GM21390 (cell line): ENCODE data around the gene SBDS.

Experiments used
- ATAC-seq: cut with Tn5 transposase; IDR thresholded peaks from one replicate; pipeline ENCODE4 v1.9.1; 2021; ENCODE audit not compliant: unreplicated experiment

Gene SBDS

GRCh38 chr7:66948480-66949109 is 46.8 kb downstream of the SBDS start:
- ATAC-seq = no peak

DNA sequence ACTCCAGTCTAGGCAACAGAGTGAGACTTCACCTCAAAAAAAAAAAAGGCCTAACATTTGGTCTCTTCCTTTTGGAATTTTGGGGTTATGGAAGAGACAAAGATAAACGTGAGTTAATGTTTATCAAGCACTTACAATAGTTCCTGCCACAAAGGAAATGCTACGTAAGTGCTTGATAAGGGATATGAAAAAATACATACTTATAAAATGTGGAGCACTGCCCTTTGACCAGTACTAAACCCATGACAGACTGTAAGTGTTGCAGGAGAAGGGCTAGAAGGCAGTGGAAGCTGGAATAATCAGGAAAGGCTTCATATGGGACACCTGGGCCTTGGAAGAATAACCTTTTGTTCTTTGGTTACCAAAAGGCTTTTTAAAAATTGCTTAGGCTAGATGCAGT is 48.8 kb downstream of the SBDS start:
- ATAC-seq = no peak

DNA sequence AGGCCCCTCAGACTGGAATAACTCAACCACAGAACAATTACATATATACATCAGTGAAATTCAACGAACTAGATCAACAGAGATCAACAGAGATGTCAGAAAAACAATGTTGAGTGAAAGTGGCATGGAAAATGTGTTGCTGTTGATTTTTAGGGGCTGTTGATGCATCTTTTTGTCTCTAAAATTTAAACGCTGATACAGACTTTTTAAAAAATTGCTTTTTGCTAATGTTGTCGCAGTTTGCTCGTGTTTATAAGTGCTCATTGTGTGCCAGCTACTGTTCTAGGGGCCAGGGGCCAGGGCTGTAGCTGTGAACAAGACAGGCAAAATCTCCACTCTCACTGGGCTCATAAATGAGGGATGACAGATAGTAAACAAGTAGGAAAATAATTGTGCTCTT is 56.1 kb downstream of the SBDS start:
- ATAC-seq = no peak

DNA sequence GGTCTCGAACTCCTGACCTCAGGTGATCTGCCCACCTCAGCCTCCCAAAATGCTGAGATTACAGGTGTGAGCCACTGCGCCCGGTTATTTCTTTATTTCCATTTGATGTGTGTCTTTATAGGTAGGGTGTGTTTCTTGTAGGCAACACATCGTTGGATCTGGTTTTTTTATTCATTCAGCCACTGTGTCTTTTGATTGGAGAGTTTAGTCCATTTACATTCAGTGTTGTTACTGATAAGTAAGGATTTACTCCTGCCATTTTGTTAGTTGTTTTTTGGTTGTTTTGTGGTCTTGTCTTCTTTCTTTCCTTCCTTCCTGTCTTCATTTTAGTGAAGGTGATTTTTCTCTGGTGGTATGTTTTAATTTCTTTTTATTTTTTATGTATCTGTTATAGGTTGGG is 57.4 kb downstream of the SBDS start:
- no peak for ATAC-seq
